Measurements from ENCODE around the gene SMG7.

The SMG7 gene

GRCh38 chr1:183568176-183569021 is 96.1 kb downstream of the SMG7 start:
- DNase-seq = no peak

GRCh38 chr1:183569141-183569540 is 96.8 kb downstream of the SMG7 start:
- no peak for DNase-seq

- DNase-seq = no peak
These were observed 97.5 kb downstream of the SMG7 start for GRCh38 chr1:183569801-183570200.

- DNase-seq = no peak
These were observed 98.2 kb downstream of the SMG7 start for GRCh38 chr1:183570451-183570850.

- DNase-seq = no peak
These were observed 99.5 kb downstream of the SMG7 start for GRCh38 chr1:183571678-183572268.

- no peak for DNase-seq
These were observed 100.4 kb downstream of the SMG7 start for GRCh38 chr1:183572721-183573120.

- no peak for DNase-seq
These were observed 103.3 kb downstream of the SMG7 start for GRCh38 chr1:183575606-183576005.

- DNase-seq = no peak
These were observed 104.2 kb downstream of the SMG7 start for GRCh38 chr1:183576537-183576936.

GRCh38 chr1:183577897-183578465 is 105.7 kb downstream of the SMG7 start:
- DNase-seq = no peak

GRCh38 chr1:183578856-183579255 is 106.6 kb downstream of the SMG7 start:
- DNase-seq = no peak

- no peak for DNase-seq
These were observed 108.0 kb downstream of the SMG7 start for GRCh38 chr1:183580281-183580682.

- DNase-seq = no peak
These were observed 109.9 kb downstream of the SMG7 start for GRCh38 chr1:183582021-183582713.

- no peak for DNase-seq
These were observed 111.2 kb downstream of the SMG7 start for GRCh38 chr1:183583466-183583865.

GRCh38 chr1:183584147-183584546 is 111.8 kb downstream of the SMG7 start:
- DNase-seq = no peak

- DNase-seq = no peak
These were observed 112.7 kb downstream of the SMG7 start for GRCh38 chr1:183585038-183585437.

GRCh38 chr1:183586455-183586854 is 114.2 kb downstream of the SMG7 start:
- DNase-seq = no peak

GRCh38 chr1:183586926-183587325 is 114.6 kb downstream of the SMG7 start:
- no peak for DNase-seq

- no peak for DNase-seq
These were observed 116.5 kb downstream of the SMG7 start for GRCh38 chr1:183588827-183589226.

GRCh38 chr1:183589384-183589783 is 117.1 kb downstream of the SMG7 start:
- DNase-seq = no peak

- DNase-seq = no peak
These were observed 117.6 kb downstream of the SMG7 start for GRCh38 chr1:183589874-183590243.

- no peak for DNase-seq
These were observed 118.2 kb downstream of the SMG7 start, which contains the start of gene NCF2 for GRCh38 chr1:183590244-183591191. NCF2 (minus strand) TSS chr1:183590459; CDS start chr1:183590329, 130 bp downstream.

- DNase-seq = no peak
These were observed 120.4 kb downstream of the SMG7 start for GRCh38 chr1:183592733-183593132.

Measured in right forelimb (tissue), 1 donor.